Measurements from ENCODE around the gene DAO. TPM values are rescaled to one million over a fixed set of nuclear protein-coding genes. Genes with fewer than 3 reads are reported as not detected.

The DAO gene
- polyA plus RNA-seq, 1 donor from 2014 or later, result not detected

DNA sequence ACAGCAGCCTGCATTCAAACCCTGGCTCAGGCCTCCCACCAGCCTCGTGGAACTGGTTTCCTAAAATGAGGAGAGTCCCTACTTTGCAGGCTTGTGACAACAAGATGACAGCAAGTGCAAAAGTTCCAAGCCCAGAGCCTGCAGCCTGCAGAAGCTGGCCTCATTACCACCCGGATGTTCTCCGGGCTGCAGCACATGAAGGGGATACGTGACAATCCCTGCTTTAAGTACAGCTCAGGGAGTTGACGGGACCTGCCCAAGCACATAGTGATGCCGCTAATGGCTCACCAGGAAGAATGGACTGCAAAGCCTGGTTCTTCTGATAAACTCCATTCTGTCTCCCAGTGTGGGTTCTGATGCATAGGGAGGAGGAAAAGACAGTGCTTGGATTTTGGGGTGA lies 37.5 kb upstream of the DAO start:
- H3K9me2 ChIP-seq (ENCODE audit: insufficient read depth, low read length), result no peaks in the 10 kb centered on the region
- no peaks in the 10 kb centered on the region for H3K36me3 ChIP-seq (ENCODE audit: insufficient read depth, low read length)
- H3K9ac ChIP-seq (ENCODE audit: low read length), result no peak overlapping the region
- no peak overlapping the region for H2AFZ ChIP-seq (ENCODE audit: low read depth, low read length)
- no peak overlapping the region for H3K4me2 ChIP-seq (ENCODE audit: low read length)
- H3K27ac ChIP-seq (ENCODE audit: low read length), result no peak overlapping the region
- no peaks in the 10 kb centered on the region for H3K79me2 ChIP-seq (replicated peaks; ENCODE audit: insufficient read depth, low read length)
- H3K9me3 ChIP-seq (ENCODE audit: low read length), result no peaks in the 10 kb centered on the region
- H4K20me1 ChIP-seq (ENCODE audit: insufficient read depth), result no peaks in the 10 kb centered on the region
- no peaks in the 10 kb centered on the region for H3F3A ChIP-seq (ENCODE audit: insufficient read depth, low read length, poor library complexity, severe bottlenecking)
- TF ChIP-seq, protein P1, sequence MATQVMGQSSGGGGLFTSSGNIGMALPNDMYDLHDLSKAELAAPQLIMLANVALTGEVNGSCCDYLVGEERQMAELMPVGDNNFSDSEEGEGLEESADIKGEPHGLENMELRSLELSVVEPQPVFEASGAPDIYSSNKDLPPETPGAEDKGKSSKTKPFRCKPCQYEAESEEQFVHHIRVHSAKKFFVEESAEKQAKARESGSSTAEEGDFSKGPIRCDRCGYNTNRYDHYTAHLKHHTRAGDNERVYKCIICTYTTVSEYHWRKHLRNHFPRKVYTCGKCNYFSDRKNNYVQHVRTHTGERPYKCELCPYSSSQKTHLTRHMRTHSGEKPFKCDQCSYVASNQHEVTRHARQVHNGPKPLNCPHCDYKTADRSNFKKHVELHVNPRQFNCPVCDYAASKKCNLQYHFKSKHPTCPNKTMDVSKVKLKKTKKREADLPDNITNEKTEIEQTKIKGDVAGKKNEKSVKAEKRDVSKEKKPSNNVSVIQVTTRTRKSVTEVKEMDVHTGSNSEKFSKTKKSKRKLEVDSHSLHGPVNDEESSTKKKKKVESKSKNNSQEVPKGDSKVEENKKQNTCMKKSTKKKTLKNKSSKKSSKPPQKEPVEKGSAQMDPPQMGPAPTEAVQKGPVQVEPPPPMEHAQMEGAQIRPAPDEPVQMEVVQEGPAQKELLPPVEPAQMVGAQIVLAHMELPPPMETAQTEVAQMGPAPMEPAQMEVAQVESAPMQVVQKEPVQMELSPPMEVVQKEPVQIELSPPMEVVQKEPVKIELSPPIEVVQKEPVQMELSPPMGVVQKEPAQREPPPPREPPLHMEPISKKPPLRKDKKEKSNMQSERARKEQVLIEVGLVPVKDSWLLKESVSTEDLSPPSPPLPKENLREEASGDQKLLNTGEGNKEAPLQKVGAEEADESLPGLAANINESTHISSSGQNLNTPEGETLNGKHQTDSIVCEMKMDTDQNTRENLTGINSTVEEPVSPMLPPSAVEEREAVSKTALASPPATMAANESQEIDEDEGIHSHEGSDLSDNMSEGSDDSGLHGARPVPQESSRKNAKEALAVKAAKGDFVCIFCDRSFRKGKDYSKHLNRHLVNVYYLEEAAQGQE (IDR thresholded peaks at IDR 0.05; ENCODE audit: borderline replicate concordance), result no peak
- TF ChIP-seq MXI1 (conservative IDR thresholded peaks at IDR 0.05; ENCODE audit: poor library complexity, severe bottlenecking) (no peak), EP300 (conservative IDR thresholded peaks at IDR 0.05; ENCODE audit: poor library complexity, severe bottlenecking) (no peak)
- no peak overlapping the region for H3K4me3 ChIP-seq (ENCODE audit: low read length)
- H3K27me3 ChIP-seq (ENCODE audit: insufficient read depth, low read depth, low read length), result no peaks in the 10 kb centered on the region

DNA sequence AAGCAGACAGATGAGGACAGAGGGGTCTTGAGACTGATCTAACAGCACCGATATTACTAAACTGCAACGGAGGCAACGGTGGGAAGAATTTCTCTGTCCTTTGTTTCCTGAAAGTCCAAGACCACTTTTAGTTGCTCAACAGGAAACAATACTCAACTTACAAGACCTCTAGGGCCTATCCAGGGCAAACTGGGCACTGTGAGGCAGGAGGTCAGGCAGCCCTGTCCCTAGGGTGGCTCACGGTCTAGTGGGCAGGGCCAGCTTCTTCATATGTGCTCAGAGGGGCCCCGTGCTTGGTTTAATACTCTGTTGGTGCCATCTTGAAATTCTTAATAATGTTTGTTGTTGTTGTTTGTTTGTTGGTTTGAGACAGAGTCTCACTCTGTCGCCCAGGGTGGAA lies 36.7 kb upstream of the DAO start:
- no peaks in the 10 kb centered on the region for H3F3A ChIP-seq (ENCODE audit: insufficient read depth, low read length, poor library complexity, severe bottlenecking)
- no peaks in the 10 kb centered on the region for H3K36me3 ChIP-seq (ENCODE audit: insufficient read depth, low read length)
- no peak overlapping the region for H3K27ac ChIP-seq (ENCODE audit: low read length)
- no peak overlapping the region for H3K9ac ChIP-seq (ENCODE audit: low read length)
- H3K4me3 ChIP-seq (ENCODE audit: low read length), result no peak overlapping the region
- no peak overlapping the region for H2AFZ ChIP-seq (ENCODE audit: low read depth, low read length)
- no peak overlapping the region for H3K4me2 ChIP-seq (ENCODE audit: low read length)
- H3K9me2 ChIP-seq (ENCODE audit: insufficient read depth, low read length), result no peaks in the 10 kb centered on the region
- no peaks in the 10 kb centered on the region for H4K20me1 ChIP-seq (ENCODE audit: insufficient read depth)
- H3K9me3 ChIP-seq (ENCODE audit: low read length), result no peaks in the 10 kb centered on the region
- H3K27me3 ChIP-seq (ENCODE audit: insufficient read depth, low read depth, low read length), result no peaks in the 10 kb centered on the region
- no peaks in the 10 kb centered on the region for H3K79me2 ChIP-seq (replicated peaks; ENCODE audit: insufficient read depth, low read length)
- TF ChIP-seq RAD21 (conservative IDR thresholded peaks at IDR 0.05) (no peak), EZH2 (IDR thresholded peaks at IDR 0.05; ENCODE audit: borderline replicate concordance, insufficient read depth, low read length, poor library complexity, severe bottlenecking) (no peak), POLR2AphosphoS5 (IDR thresholded peaks at IDR 0.05) (no peak), EP300 (conservative IDR thresholded peaks at IDR 0.05; ENCODE audit: poor library complexity, severe bottlenecking) (no peak), SMC3 (conservative IDR thresholded peaks at IDR 0.05; ENCODE audit: poor library complexity) (no peak)
- TF ChIP-seq, protein P2, sequence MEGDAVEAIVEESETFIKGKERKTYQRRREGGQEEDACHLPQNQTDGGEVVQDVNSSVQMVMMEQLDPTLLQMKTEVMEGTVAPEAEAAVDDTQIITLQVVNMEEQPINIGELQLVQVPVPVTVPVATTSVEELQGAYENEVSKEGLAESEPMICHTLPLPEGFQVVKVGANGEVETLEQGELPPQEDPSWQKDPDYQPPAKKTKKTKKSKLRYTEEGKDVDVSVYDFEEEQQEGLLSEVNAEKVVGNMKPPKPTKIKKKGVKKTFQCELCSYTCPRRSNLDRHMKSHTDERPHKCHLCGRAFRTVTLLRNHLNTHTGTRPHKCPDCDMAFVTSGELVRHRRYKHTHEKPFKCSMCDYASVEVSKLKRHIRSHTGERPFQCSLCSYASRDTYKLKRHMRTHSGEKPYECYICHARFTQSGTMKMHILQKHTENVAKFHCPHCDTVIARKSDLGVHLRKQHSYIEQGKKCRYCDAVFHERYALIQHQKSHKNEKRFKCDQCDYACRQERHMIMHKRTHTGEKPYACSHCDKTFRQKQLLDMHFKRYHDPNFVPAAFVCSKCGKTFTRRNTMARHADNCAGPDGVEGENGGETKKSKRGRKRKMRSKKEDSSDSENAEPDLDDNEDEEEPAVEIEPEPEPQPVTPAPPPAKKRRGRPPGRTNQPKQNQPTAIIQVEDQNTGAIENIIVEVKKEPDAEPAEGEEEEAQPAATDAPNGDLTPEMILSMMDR (IDR thresholded peaks at IDR 0.05; ENCODE audit: poor library complexity, severe bottlenecking), result no peak
- TF ChIP-seq, protein P1 (IDR thresholded peaks at IDR 0.05; ENCODE audit: borderline replicate concordance), result no peak

Measured in neural cell (in vitro differentiated cells).